Transverse colon (tissue), 4 donors: ENCODE results near the gene C17orf75. TPM values are rescaled to one million over a fixed set of nuclear protein-coding genes. Genes with fewer than 3 reads are reported as not detected.

ENCODE experiments used
- DNase-seq: peaks from one replicate; pipeline ENCODE4 v3.0.0-alpha.2; 2019
- H3K27ac ChIP-seq, 4 donors: fragments of 200-600 bp; sonication (generic); 2 replicates each; pipeline ENCODE4 v1.5.1; 2016 to 2018; ENCODE audit warnings: inconsistent platforms in 4 of 4
- H3K27me3 ChIP-seq: fragments of 200-600 bp; sonication (generic); 2 replicates; pipeline ENCODE4 v1.5.1; 2017; ENCODE audit warnings: inconsistent platforms
- H3K36me3 ChIP-seq, 4 donors: fragments of 200-600 bp; sonication (generic); 2 replicates each; pipeline ENCODE4 v1.5.1; 2017 to 2019; ENCODE audit warnings: inconsistent platforms in 4 of 4
- H3K4me1 ChIP-seq, 4 donors: fragments of 200-600 bp; sonication (generic); 2 replicates each; pipeline ENCODE4 v1.5.1; 2017 to 2020; ENCODE audit warnings: inconsistent platforms in 4 of 4
- H3K4me3 ChIP-seq, 4 donors: fragments of 200-600 bp; sonication (generic); 1 replicate in 1 of 4; 2 replicates in 3 of 4; pipeline versions ENCODE4 v1.5.1 to v1.6.1; 2017 to 2019; ENCODE audit warnings: inconsistent platforms in 4 of 4
- H3K9me3 ChIP-seq, 2 donors: fragments of 200-600 bp; sonication (generic); 2 replicates each; pipeline ENCODE4 v1.5.1; 2017 to 2019; ENCODE audit warnings: inconsistent platforms in 2 of 2
- EP300 ChIP-seq: sonication (generic); formaldehyde crosslinking; IDR thresholded peaks from one replicate; pipeline ENCODE4 v1.6.1; 2017; ENCODE audit warnings: antibody characterized with exemption, low read depth
- POLR2A ChIP-seq: fragments of 450-650 bp; IDR thresholded peaks from one replicate; pipeline ENCODE4 v1.6.1; 2016; ENCODE audit warnings: antibody characterized with exemption, mild to moderate bottlenecking, moderate library complexity
- POLR2AphosphoS5 ChIP-seq, 3 donors: sonication (generic); formaldehyde crosslinking; IDR thresholded peaks; one replicate each; pipeline ENCODE4 v1.6.1; 2016; ENCODE audit warnings: antibody characterized with exemption in 3 of 3
- WGBS, 2 donors: methylation state at CpG; one replicate each; pipeline ENCODE4 v1.1.5; 2018; ENCODE audit warnings: low coverage in 1 of 2; 5-methylcytosine and 5-hydroxymethylcytosine counted together
- in situ Hi-C, 4 donors: fragments of 200-750 bp; cut with MboI; loops; one replicate each; pipeline versions ENCODE4 v1.15.0 to v1.15.1; 2017; ENCODE audit warnings: low sequenced_read_pairs in 3 of 4, low pct_ligation_motif_present in 1 of 4, low pct_unique_long_range_greater_than_20kb in 1 of 4
- intact Hi-C: fragments of 100-400 bp; cut with DNase I; formaldehyde crosslinking; loops from one replicate; pipeline ENCODE4 v1.15.1; 2023; ENCODE audit warnings: low total_unique reads
- total RNA-seq, 4 donors: library from RNA; depleted of rRNA; stranded (reverse); fragments of >200 nt; gene quantifications; one replicate each; pipeline ENCODE4 v1.1.0, GENCODE V29; 2016
- TF ChIP-seq, protein P1 (sequence below), 5 experiments: fragments of 200-600 bp in 3 of 5; fragments of 450-650 bp in 2 of 5; sonication (generic) in 3 of 5; IDR thresholded peaks; 1 replicate in 2 of 5; 2 replicates in 3 of 5; pipeline ENCODE4 v1.5.1; 2016 to 2017; ENCODE audit warnings: antibody characterized with exemption in 5 of 5, inconsistent platforms in 3 of 5, mild to moderate bottlenecking in 2 of 5, moderate library complexity in 1 of 5

The C17orf75 gene
- total RNA-seq, 4 donors from 2014 or later: 2.2 to 17.6 (median 9.6) TPM

DNA sequence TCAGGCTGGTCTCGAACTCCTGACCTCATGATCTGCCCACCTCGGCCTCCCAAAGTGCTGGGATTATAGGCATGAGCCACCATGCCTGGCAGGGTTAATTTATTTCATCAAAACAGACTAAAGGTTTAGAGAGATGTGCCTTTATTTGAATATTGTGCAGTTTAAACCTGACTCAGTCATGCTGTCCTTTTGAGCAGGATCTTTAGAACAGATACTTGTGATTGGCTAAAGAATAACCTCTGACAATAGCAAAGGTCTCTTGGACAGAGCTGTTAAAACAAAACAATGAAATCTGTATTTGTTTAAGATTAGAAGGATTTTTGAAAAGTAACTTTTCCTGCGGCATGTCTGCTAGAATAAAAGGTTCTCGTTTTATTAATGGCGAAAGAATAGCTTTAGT is 44.0 kb upstream of the C17orf75 start:
- intact Hi-C loops: no loop called here
- Histone ChIP-seq H3K27ac (no peak overlapping the region), H3K9me3 (no peaks in the 10 kb centered on the region), H3K4me1 (no peaks in the 10 kb centered on the region), H3K27me3 (no peaks in the 10 kb centered on the region), H3K4me3 (no peak overlapping the region), H3K36me3 (peaks cover 0 to 2% (median under 1%) of the 10 kb centered on the region in 4 donors)
- TF ChIP-seq POLR2A (no peak), POLR2AphosphoS5 (IDR thresholded peaks at IDR 0.05) (no peak), EP300 (no peak)
- TF ChIP-seq, protein P1, sequence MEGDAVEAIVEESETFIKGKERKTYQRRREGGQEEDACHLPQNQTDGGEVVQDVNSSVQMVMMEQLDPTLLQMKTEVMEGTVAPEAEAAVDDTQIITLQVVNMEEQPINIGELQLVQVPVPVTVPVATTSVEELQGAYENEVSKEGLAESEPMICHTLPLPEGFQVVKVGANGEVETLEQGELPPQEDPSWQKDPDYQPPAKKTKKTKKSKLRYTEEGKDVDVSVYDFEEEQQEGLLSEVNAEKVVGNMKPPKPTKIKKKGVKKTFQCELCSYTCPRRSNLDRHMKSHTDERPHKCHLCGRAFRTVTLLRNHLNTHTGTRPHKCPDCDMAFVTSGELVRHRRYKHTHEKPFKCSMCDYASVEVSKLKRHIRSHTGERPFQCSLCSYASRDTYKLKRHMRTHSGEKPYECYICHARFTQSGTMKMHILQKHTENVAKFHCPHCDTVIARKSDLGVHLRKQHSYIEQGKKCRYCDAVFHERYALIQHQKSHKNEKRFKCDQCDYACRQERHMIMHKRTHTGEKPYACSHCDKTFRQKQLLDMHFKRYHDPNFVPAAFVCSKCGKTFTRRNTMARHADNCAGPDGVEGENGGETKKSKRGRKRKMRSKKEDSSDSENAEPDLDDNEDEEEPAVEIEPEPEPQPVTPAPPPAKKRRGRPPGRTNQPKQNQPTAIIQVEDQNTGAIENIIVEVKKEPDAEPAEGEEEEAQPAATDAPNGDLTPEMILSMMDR (IDR thresholded peaks at IDR 0.05): no peak
- no peak for DNase-seq
- WGBS, 2 donors: 88 to 89% methylated on average over 4 to 5 of the region's 5 CpGs
- in situ Hi-C loops: no loop called here

DNA sequence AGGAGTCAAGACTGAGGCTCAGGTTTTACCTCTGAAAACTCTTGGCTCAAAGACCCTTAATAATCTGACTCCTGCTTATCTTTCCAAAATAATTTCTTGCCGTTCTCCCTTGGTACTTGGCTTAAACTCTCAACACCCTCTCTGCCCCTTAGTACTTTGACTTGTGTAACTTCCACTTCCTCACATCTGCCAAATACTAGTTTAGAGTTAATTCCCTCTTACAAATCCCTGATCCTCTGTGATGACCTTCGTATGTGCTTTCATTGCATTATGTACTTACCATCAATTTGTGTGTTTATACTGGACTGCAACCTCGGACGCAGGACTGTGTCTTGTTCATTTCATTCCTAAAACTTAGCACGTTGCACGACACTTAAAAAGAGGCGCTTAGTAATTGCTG is 43.1 kb upstream of the C17orf75 start:
- WGBS, 2 donors: 73 to 83% methylated on average over 4 to 7 of the region's 7 CpGs
- intact Hi-C loops: no loop called here
- in situ Hi-C loops: no loop called here

DNA sequence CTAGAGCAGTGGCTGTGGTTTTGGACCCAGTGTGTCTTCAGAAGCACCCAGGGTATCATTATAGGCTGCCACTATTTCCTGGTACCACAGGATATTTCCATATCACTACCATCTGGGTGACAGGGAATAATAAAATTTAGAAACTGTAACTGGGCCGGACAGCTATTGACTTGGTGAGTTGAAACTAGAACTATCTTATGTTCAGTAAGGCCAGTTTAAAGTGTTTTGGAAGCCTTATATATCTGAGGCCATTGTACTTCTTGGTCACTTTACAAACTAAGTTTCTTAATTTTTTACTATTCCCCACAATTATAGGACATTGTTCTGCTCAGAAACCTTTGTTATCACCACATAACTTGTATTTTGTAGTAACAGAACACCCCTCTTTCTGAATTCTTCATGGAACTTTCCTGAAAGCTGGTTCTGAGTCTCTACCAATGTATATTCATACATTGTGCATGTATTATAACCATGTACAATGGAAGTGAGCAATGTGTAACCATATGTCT is 42.0 kb upstream of the C17orf75 start:
- Histone ChIP-seq H3K4me3 (no peak overlapping the region), H3K27me3 (no peaks in the 10 kb centered on the region), H3K9me3 (no peaks in the 10 kb centered on the region), H3K4me1 (no peaks in the 10 kb centered on the region), H3K27ac (no peak overlapping the region), H3K36me3 (peaks cover 0 to 22% (median 10%) of the 10 kb centered on the region in 4 donors)
- no peak for DNase-seq
- intact Hi-C loops: no loop called here
- 83% methylated on average over 1 of the region's 1 CpG; no CpG with 5 or more reads in 1 of the 2 donors for WGBS, 2 donors
- in situ Hi-C loops: no loop called here
- TF ChIP-seq, protein P1 (IDR thresholded peaks at IDR 0.05): no peak
- TF ChIP-seq POLR2A (no peak), POLR2AphosphoS5 (IDR thresholded peaks at IDR 0.05) (no peak), EP300 (no peak)

More for the DNA sequence above, 43.1 kb upstream of the C17orf75 start:
- no peaks in the 10 kb centered on the region for H3K9me3 ChIP-seq
- TF ChIP-seq POLR2A (no peak), EP300 (no peak), POLR2AphosphoS5 (IDR thresholded peaks at IDR 0.05) (no peak)
- TF ChIP-seq, protein P1 (IDR thresholded peaks at IDR 0.05): no peak
- no peak for DNase-seq
- peaks cover 0 to 11% (median 5%) of the 10 kb centered on the region in 4 donors for H3K36me3 ChIP-seq
- H3K27ac ChIP-seq: no peak overlapping the region
- H3K4me1 ChIP-seq: no peaks in the 10 kb centered on the region
- H3K4me3 ChIP-seq: no peak overlapping the region
- no peaks in the 10 kb centered on the region for H3K27me3 ChIP-seq

DNA sequence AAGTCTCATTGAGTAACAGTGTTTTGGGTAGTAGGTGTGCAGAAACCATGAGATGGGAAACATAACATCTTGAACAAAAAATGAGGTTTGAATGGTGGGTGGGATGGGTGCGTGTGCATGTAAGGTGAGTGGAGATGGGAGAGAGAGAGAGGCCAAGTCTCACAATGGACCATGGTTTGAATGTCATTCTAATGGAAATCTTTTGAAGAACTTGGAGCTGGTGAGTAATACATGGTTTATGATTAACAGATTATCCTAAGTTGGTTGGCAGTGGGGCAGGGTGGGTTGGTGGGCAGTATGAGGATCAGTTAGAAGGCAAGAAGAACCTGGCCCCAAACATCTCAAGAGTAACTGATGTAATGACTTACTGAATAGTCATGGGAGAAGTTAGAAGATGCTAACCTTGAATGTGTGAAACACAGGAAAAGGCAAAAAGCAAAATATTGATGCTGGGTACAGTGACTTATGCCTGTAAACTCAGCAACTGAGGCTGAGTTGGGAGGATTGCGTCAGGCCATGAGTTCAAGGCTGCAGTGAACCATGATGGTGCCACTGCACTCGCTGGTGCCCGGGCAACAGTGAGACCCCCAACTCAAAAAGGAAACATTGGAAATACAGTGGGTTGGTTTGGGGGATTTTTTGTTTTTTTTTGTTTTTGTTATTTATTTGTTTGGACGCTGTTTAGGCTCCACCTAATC is 40.7 kb upstream of the C17orf75 start:
- no peak overlapping the region for H3K27ac ChIP-seq
- in situ Hi-C loops: no loop called here
- intact Hi-C loops: no loop called here
- DNase-seq: no peak
- peaks cover 0 to 35% (median 17%) of the 10 kb centered on the region in 4 donors for H3K36me3 ChIP-seq
- no peaks in the 10 kb centered on the region for H3K4me1 ChIP-seq
- no peak overlapping the region for H3K4me3 ChIP-seq
- H3K9me3 ChIP-seq: no peaks in the 10 kb centered on the region
- 91 to 93% methylated on average over 5 of the region's 5 CpGs for WGBS, 2 donors
- TF ChIP-seq POLR2AphosphoS5 (IDR thresholded peaks at IDR 0.05) (no peak), EP300 (no peak), POLR2A (no peak)
- TF ChIP-seq, protein P1 (IDR thresholded peaks at IDR 0.05): no peak
- no peaks in the 10 kb centered on the region for H3K27me3 ChIP-seq
